ENCODE results near the gene CFAP65.

CFAP65 gene

GRCh38 chr2:218985021-218985324 is 56.3 kb downstream of the CFAP65 start, which contains the start of gene FEV:
Gene FEV (minus strand): TSS chr2:218985184. CDS start chr2:218985075, 109 bp downstream.
- Histone ChIP-seq H3K4me2 (ENCODE audit: low read length) (no peak within 1 kb of the TSS), H3K79me2 (ENCODE audit: low read length) (peaks cover 2% of the 10 kb centered on the region; the same call in 1 of the 2 replicates), H3K27ac (ENCODE audit: low read length) (no peak within 1 kb of the TSS), H3K27me3 (ENCODE audit: low read depth, low read length) (no peaks in the 10 kb centered on the region), H3K9ac (ENCODE audit: low read length) (no peak within 1 kb of the TSS), H3K4me1 (ENCODE audit: low read length) (no peaks in the 10 kb centered on the region), H4K20me1 (ENCODE audit: insufficient read depth, low read length) (no peaks in the 10 kb centered on the region), H2AFZ (ENCODE audit: low read depth, low read length) (no peak within 1 kb of the TSS), H3K9me3 (ENCODE audit: insufficient read depth, low read length) (no peaks in the 10 kb centered on the region), H3K4me3 (ENCODE audit: low read length) (no peak within 1 kb of the TSS), H3K36me3 (replicated peaks; ENCODE audit: low read depth, low read length) (no peaks in the 10 kb centered on the region)
- no peak for TF ChIP-seq EZH2phosphoT487 (IDR thresholded peaks at IDR 0.05; ENCODE audit: low read depth)

- Histone ChIP-seq H3K27me3 (ENCODE audit: low read depth, low read length) (no peaks in the 10 kb centered on the region), H3K36me3 (replicated peaks; ENCODE audit: low read depth, low read length) (no peaks in the 10 kb centered on the region), H3K4me3 (ENCODE audit: low read length) (no peak overlapping the region), H3K9me3 (ENCODE audit: insufficient read depth, low read length) (no peaks in the 10 kb centered on the region), H3K4me1 (ENCODE audit: low read length) (peaks cover 3% of the 10 kb centered on the region), H4K20me1 (ENCODE audit: insufficient read depth, low read length) (no peaks in the 10 kb centered on the region), H3K9ac (ENCODE audit: low read length) (no peak overlapping the region), H3K27ac (ENCODE audit: low read length) (no peak overlapping the region), H3K4me2 (ENCODE audit: low read length) (no peak overlapping the region), H3K79me2 (ENCODE audit: low read length) (peaks cover 2% of the 10 kb centered on the region; the same call in 1 of the 2 replicates), H2AFZ (ENCODE audit: low read depth, low read length) (no peak overlapping the region)
- no peak for TF ChIP-seq EZH2phosphoT487 (IDR thresholded peaks at IDR 0.05; ENCODE audit: low read depth)
- no peak for TF ChIP-seq CTCF (IDR thresholded peaks at IDR 0.05; ENCODE audit: low read depth, low read length)
Measured at GRCh38 chr2:218984239-218985020, 56.9 kb downstream of the CFAP65 start.

- no peak for TF ChIP-seq EZH2phosphoT487 (IDR thresholded peaks at IDR 0.05; ENCODE audit: low read depth)
- no peak for TF ChIP-seq CTCF (IDR thresholded peaks at IDR 0.05; ENCODE audit: low read depth, low read length)
- H3K9ac ChIP-seq (ENCODE audit: low read length): no peak overlapping the region
- H3K36me3 ChIP-seq (replicated peaks; ENCODE audit: low read depth, low read length): no peaks in the 10 kb centered on the region
- no peak overlapping the region for H3K4me3 ChIP-seq (ENCODE audit: low read length)
- H3K27ac ChIP-seq (ENCODE audit: low read length): no peak overlapping the region
- no peaks in the 10 kb centered on the region for H3K27me3 ChIP-seq (ENCODE audit: low read depth, low read length)
- H3K9me3 ChIP-seq (ENCODE audit: insufficient read depth, low read length): no peaks in the 10 kb centered on the region
- peaks cover 5% of the 10 kb centered on the region for H3K4me1 ChIP-seq (ENCODE audit: low read length)
- H3K79me2 ChIP-seq (ENCODE audit: low read length): peaks cover 2% of the 10 kb centered on the region; the same call in 1 of the 2 replicates
- no peak overlapping the region for H3K4me2 ChIP-seq (ENCODE audit: low read length)
- no peaks in the 10 kb centered on the region for H4K20me1 ChIP-seq (ENCODE audit: insufficient read depth, low read length)
- H2AFZ ChIP-seq (ENCODE audit: low read depth, low read length): no peak overlapping the region
Measured at GRCh38 chr2:218983934-218984238, 57.4 kb downstream of the CFAP65 start.

GRCh38 chr2:218983263-218983933 is 57.9 kb downstream of the CFAP65 start:
- Histone ChIP-seq H3K4me1 (ENCODE audit: low read length) (peaks cover 5% of the 10 kb centered on the region), H2AFZ (ENCODE audit: low read depth, low read length) (no peak overlapping the region), H3K4me3 (ENCODE audit: low read length) (no peak overlapping the region), H3K4me2 (ENCODE audit: low read length) (no peak overlapping the region), H4K20me1 (ENCODE audit: insufficient read depth, low read length) (no peaks in the 10 kb centered on the region), H3K79me2 (ENCODE audit: low read length) (peaks cover 2% of the 10 kb centered on the region; the same call in 1 of the 2 replicates), H3K27me3 (ENCODE audit: low read depth, low read length) (no peaks in the 10 kb centered on the region), H3K9ac (ENCODE audit: low read length) (no peak overlapping the region), H3K9me3 (ENCODE audit: insufficient read depth, low read length) (no peaks in the 10 kb centered on the region), H3K27ac (ENCODE audit: low read length) (no peak overlapping the region), H3K36me3 (replicated peaks; ENCODE audit: low read depth, low read length) (no peaks in the 10 kb centered on the region)
- no peak for TF ChIP-seq EZH2phosphoT487 (IDR thresholded peaks at IDR 0.05; ENCODE audit: low read depth)
- no peak for TF ChIP-seq CTCF (IDR thresholded peaks at IDR 0.05; ENCODE audit: low read depth, low read length)

Measured in OCI-LY3 (cell line).